ENCODE data around the gene SIRT2.
A peak's percentile ranks its signal among the peaks of the same experiment; 100 is the strongest.
"Not testable (repeated sequence)": the region's sequence is repeated elsewhere in the genome, so short reads cannot be mapped to it uniquely, and the experiment has no call there.

SIRT2 gene

GRCh38 chr19:38870612-38871011, 28.8 kb downstream of the SIRT2 start:
- Histone ChIP-seq H3K4me3 (peak overlapping the region; percentile 67; the same call in 1 of the 2 replicates), H3K4me2 (peak overlapping the region; percentile 100), H3K27ac (peak overlapping the region; percentile 61), H3K36me3 (no peaks in the 10 kb centered on the region), H3K9ac (no peak overlapping the region), H3K9me3 (no peaks in the 10 kb centered on the region), H4K20me1 (no peaks in the 10 kb centered on the region), H3K27me3 (no peaks in the 10 kb centered on the region), H3K4me1 (peaks cover 94% of the 10 kb centered on the region)
- no peak for TF ChIP-seq Cebpa-rat (IDR thresholded peaks at IDR 0.05)

- Histone ChIP-seq H3K4me3 (peak overlapping the region; percentile 67), H3K36me3 (no peaks in the 10 kb centered on the region), H3K9me3 (no peaks in the 10 kb centered on the region), H3K4me1 (peaks cover 96% of the 10 kb centered on the region), H3K27me3 (no peaks in the 10 kb centered on the region), H3K4me2 (peak overlapping the region; percentile 100), H4K20me1 (no peaks in the 10 kb centered on the region), H3K9ac (peak overlapping the region; percentile 73), H3K27ac (peak overlapping the region; percentile 78)
- no peak for TF ChIP-seq Cebpa-rat (IDR thresholded peaks at IDR 0.05)
These were observed 29.4 kb downstream of the SIRT2 start for GRCh38 chr19:38869836-38870607.

- Histone ChIP-seq H3K9me3 (no peaks in the 10 kb centered on the region), H4K20me1 (no peaks in the 10 kb centered on the region), H3K27ac (peak overlapping the region; percentile 78), H3K9ac (peak overlapping the region; percentile 73), H3K36me3 (no peaks in the 10 kb centered on the region), H3K27me3 (no peaks in the 10 kb centered on the region), H3K4me2 (peak overlapping the region; percentile 100), H3K4me3 (peak overlapping the region; percentile 67), H3K4me1 (peaks cover 100% of the 10 kb centered on the region)
- TF ChIP-seq Cebpa-rat (IDR thresholded peaks at IDR 0.05) = no peak
These were observed 30.1 kb downstream of the SIRT2 start for GRCh38 chr19:38869160-38869835.

GRCh38 chr19:38868551-38868950, 30.9 kb downstream of the SIRT2 start:
- peaks cover 100% of the 10 kb centered on the region for H3K4me1 ChIP-seq
- no peaks in the 10 kb centered on the region for H4K20me1 ChIP-seq
- no peaks in the 10 kb centered on the region for H3K9me3 ChIP-seq
- H3K27me3 ChIP-seq = no peaks in the 10 kb centered on the region
- TF ChIP-seq Cebpa-rat (IDR thresholded peaks at IDR 0.05) = no peak
- H3K9ac ChIP-seq = no peak overlapping the region
- H3K27ac ChIP-seq = peak overlapping the region; percentile 78
- H3K4me3 ChIP-seq = peak overlapping the region; percentile 67
- H3K36me3 ChIP-seq = no peaks in the 10 kb centered on the region
- peak overlapping the region; percentile 100 for H3K4me2 ChIP-seq

GRCh38 chr19:38867171-38867780, 32.1 kb downstream of the SIRT2 start:
- Histone ChIP-seq H4K20me1 (no peaks in the 10 kb centered on the region), H3K36me3 (no peaks in the 10 kb centered on the region), H3K27me3 (no peaks in the 10 kb centered on the region), H3K27ac (peak overlapping the region; percentile 78; the same call in 1 of the 2 replicates), H3K4me2 (peak overlapping the region; percentile 79), H3K4me3 (no peak overlapping the region), H3K9ac (no peak overlapping the region), H3K9me3 (no peaks in the 10 kb centered on the region), H3K4me1 (peaks cover 100% of the 10 kb centered on the region)
- TF ChIP-seq Cebpa-rat (IDR thresholded peaks at IDR 0.05) = no peak

GRCh38 chr19:38862321-38863059, 36.9 kb downstream of the SIRT2 start:
- H3K27ac ChIP-seq = 0 out of 2 replicates have a peak overlapping the region, but pooled peaks have one; percentile 37
- no peaks in the 10 kb centered on the region for H3K9me3 ChIP-seq
- no peak for TF ChIP-seq Cebpa-rat (IDR thresholded peaks at IDR 0.05)
- no peaks in the 10 kb centered on the region for H4K20me1 ChIP-seq
- peak overlapping the region; percentile 45 for H3K4me2 ChIP-seq
- H3K27me3 ChIP-seq = no peaks in the 10 kb centered on the region
- H3K9ac ChIP-seq = no peak overlapping the region; the same call in 1 of the 2 replicates
- no peaks in the 10 kb centered on the region for H3K36me3 ChIP-seq
- H3K4me3 ChIP-seq = no peak overlapping the region
- H3K4me1 ChIP-seq = peaks cover 96% of the 10 kb centered on the region

- no peak overlapping the region for H3K4me3 ChIP-seq
- no peaks in the 10 kb centered on the region for H3K36me3 ChIP-seq
- H3K9ac ChIP-seq = no peak overlapping the region
- 0 out of 2 replicates have a peak, but pooled peaks cover 2% of the 10 kb centered on the region for H3K9me3 ChIP-seq
- H4K20me1 ChIP-seq = no peaks in the 10 kb centered on the region
- H3K4me2 ChIP-seq = no peak overlapping the region
- H3K27ac ChIP-seq = no peak overlapping the region
- H3K4me1 ChIP-seq = peaks cover 96% of the 10 kb centered on the region
- H3K27me3 ChIP-seq = no peaks in the 10 kb centered on the region
- TF ChIP-seq Cebpa-rat (IDR thresholded peaks at IDR 0.05) = no peak
These were observed 38.0 kb downstream of the SIRT2 start for GRCh38 chr19:38861368-38861767.

GRCh38 chr19:38859631-38860204, 39.7 kb downstream of the SIRT2 start:
- H3K27me3 ChIP-seq, H4K20me1 ChIP-seq, H3K9ac ChIP-seq, H3K36me3 ChIP-seq, H3K9me3 ChIP-seq, H3K4me3 ChIP-seq: not testable (repeated sequence)
- H3K4me1 ChIP-seq = peaks cover 82% of the 10 kb centered on the region
- H3K27ac ChIP-seq = peak overlapping the region; percentile 38; the same call in 1 of the 2 replicates
- peak overlapping the region; percentile 88 for H3K4me2 ChIP-seq

GRCh38 chr19:38856813-38857212, 42.6 kb downstream of the SIRT2 start:
- peak overlapping the region; percentile 88 for H3K4me2 ChIP-seq
- peaks cover 73% of the 10 kb centered on the region for H3K4me1 ChIP-seq
- peak overlapping the region; percentile 33; the same call in 1 of the 2 replicates for H3K27ac ChIP-seq
- H3K36me3 ChIP-seq = no peaks in the 10 kb centered on the region
- H3K9ac ChIP-seq = no peak overlapping the region
- H4K20me1 ChIP-seq = no peaks in the 10 kb centered on the region
- no peaks in the 10 kb centered on the region for H3K27me3 ChIP-seq
- peaks cover 7% of the 10 kb centered on the region; the same call in 1 of the 2 replicates for H3K9me3 ChIP-seq
- TF ChIP-seq Cebpa-rat (IDR thresholded peaks at IDR 0.05) = no peak
- H3K4me3 ChIP-seq = peak overlapping the region; percentile 18; the same call in 1 of the 2 replicates

GRCh38 chr19:38855751-38856150, 43.7 kb downstream of the SIRT2 start:
- H3K4me1 ChIP-seq = peaks cover 74% of the 10 kb centered on the region
- H3K27ac ChIP-seq, H3K9me3 ChIP-seq, H3K27me3 ChIP-seq, H3K36me3 ChIP-seq, H4K20me1 ChIP-seq, H3K9ac ChIP-seq, H3K4me3 ChIP-seq, H3K4me2 ChIP-seq: not testable (repeated sequence)

- not testable (repeated sequence) for H3K36me3 ChIP-seq, H3K9me3 ChIP-seq, H3K9ac ChIP-seq, H3K27ac ChIP-seq, H3K4me3 ChIP-seq, H3K4me2 ChIP-seq, H3K27me3 ChIP-seq, H4K20me1 ChIP-seq
- H3K4me1 ChIP-seq = peaks cover 67% of the 10 kb centered on the region
These were observed 44.5 kb downstream of the SIRT2 start for GRCh38 chr19:38854961-38855360.

All from BLaER1 (cell line).